Measurements from ENCODE around the gene CEP89.
"Not testable (repeated sequence)": the region's sequence is repeated elsewhere in the genome, so short reads cannot be mapped to it uniquely, and the experiment has no call there.

The CEP89 gene

GRCh38 chr19:32945260-32945659 lies 26.5 kb downstream of the CEP89 start:
- DNase-seq = no peak

- DNase-seq = not testable (repeated sequence)
Observed at GRCh38 chr19:32941273-32941672, 30.5 kb downstream of the CEP89 start.

- DNase-seq = no peak
Observed at GRCh38 chr19:32936065-32936464, 35.7 kb downstream of the CEP89 start.

GRCh38 chr19:32935629-32936028 lies 36.1 kb downstream of the CEP89 start:
- DNase-seq = no peak

- DNase-seq = no peak
Observed at GRCh38 chr19:32933571-32933970, 38.2 kb downstream of the CEP89 start.

- DNase-seq = no peak
Observed at GRCh38 chr19:32930567-32930966, 41.2 kb downstream of the CEP89 start.

- DNase-seq = peak; percentile 70
Observed at GRCh38 chr19:32928806-32929205, 43.0 kb downstream of the CEP89 start.

- peak; percentile 72 for DNase-seq
Observed at GRCh38 chr19:32924200-32924599, 47.6 kb downstream of the CEP89 start.

GRCh38 chr19:32921624-32922023 lies 50.1 kb downstream of the CEP89 start:
- DNase-seq = no peak

GRCh38 chr19:32919365-32919764 lies 52.4 kb downstream of the CEP89 start:
- DNase-seq = no peak

GRCh38 chr19:32917616-32917996 lies 54.2 kb downstream of the CEP89 start:
- no peak for DNase-seq

- no peak for DNase-seq
Observed at GRCh38 chr19:32916969-32917615, 54.7 kb downstream of the CEP89 start.

GRCh38 chr19:32914879-32915660 lies 56.7 kb downstream of the CEP89 start:
- DNase-seq = no peak

GRCh38 chr19:32911467-32911866 lies 60.3 kb downstream of the CEP89 start:
- DNase-seq = no peak

GRCh38 chr19:32910874-32911273 lies 60.9 kb downstream of the CEP89 start:
- no peak for DNase-seq

- no peak for DNase-seq
Observed at GRCh38 chr19:32910094-32910493, 61.7 kb downstream of the CEP89 start.

GRCh38 chr19:32909257-32909656 lies 62.5 kb downstream of the CEP89 start:
- DNase-seq = no peak

- no peak for DNase-seq
Observed at GRCh38 chr19:32908641-32909190, 63.0 kb downstream of the CEP89 start.

GRCh38 chr19:32902448-32902847 lies 69.3 kb downstream of the CEP89 start:
- peak; percentile 8 for DNase-seq

GRCh38 chr19:32901504-32902161 lies 70.1 kb downstream of the CEP89 start:
- DNase-seq = peak; percentile 29

GRCh38 chr19:32896516-32897214 lies 75.1 kb downstream of the CEP89 start:
- DNase-seq = no peak

GRCh38 chr19:32895384-32895783 lies 76.4 kb downstream of the CEP89 start:
- no peak for DNase-seq

- DNase-seq = no peak
Observed at GRCh38 chr19:32891609-32892008, 80.1 kb downstream of the CEP89 start.
